ENCODE data around the gene PRSS8. TPM values are rescaled to one million over a fixed set of nuclear protein-coding genes. Genes with fewer than 3 reads are reported as not detected.

The PRSS8 gene
- total RNA-seq, 1 donor from 2014 or later = not detected

DNA sequence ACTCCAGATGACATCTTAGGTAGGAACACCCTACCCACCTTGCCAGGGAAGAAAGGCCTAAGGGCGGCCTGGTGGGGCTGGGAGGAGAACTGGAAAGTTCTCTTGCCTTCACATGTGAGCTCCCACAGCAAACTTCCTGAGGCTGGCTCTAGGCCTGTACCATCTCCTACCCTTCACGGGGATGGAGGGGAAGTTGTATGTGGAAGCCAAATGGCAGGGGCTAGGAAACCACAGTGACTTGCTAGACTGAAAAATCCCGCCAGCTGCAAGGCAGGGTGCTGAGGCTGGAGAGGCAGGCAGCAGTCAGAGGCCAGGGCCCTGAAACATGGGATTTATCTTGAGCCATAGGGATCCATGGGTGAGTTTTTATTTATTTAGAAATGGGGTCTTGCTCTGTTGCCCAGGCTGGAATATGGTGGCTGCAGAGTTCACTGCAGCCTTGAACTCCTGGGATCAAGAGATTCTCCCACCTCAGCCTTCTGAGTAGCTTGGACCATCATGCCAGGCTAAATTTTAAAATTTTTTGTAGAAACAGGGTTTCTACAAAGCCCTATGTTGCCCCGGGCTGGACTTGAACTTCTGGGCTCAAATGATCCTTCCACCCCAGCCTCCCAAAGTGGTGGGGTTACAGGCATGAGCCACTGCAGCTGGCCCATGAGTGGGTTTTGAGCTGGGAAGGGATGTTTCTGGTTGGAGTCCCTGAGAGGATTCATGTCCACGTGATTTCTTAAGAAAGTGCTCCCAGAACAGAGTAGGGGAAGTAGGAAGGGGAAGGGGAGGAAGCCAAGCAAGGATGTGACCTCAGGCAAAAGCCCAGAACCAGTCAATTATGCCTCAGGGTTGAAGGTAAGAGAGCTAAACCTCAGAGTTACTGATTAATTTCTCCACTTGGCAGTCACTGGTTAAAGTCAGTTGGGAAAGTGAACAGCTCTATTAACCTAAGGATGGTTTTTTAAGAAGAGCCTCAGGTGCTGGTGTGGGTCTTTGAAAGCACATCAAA lies 22.1 kb downstream of the PRSS8 start:
- intact Hi-C loops (cut with micrococcal nuclease) = no loop called here
- no peak overlapping the region for H3K4me3 Mint-ChIP-seq (ENCODE audit: low read depth)
- peaks cover 44% of the 10 kb centered on the region for H3K36me3 Mint-ChIP-seq (ENCODE audit: low read depth)
- no peaks in the 10 kb centered on the region for H3K9me3 Mint-ChIP-seq
- H3K27me3 Mint-ChIP-seq (ENCODE audit: low read depth) = no peaks in the 10 kb centered on the region
- peak overlapping the region; percentile 22 for H3K27ac Mint-ChIP-seq
- DNase-seq (ENCODE audit: low spot score) = no peak
- peaks cover 16% of the 10 kb centered on the region for H3K4me1 Mint-ChIP-seq (ENCODE audit: low read depth)

DNA sequence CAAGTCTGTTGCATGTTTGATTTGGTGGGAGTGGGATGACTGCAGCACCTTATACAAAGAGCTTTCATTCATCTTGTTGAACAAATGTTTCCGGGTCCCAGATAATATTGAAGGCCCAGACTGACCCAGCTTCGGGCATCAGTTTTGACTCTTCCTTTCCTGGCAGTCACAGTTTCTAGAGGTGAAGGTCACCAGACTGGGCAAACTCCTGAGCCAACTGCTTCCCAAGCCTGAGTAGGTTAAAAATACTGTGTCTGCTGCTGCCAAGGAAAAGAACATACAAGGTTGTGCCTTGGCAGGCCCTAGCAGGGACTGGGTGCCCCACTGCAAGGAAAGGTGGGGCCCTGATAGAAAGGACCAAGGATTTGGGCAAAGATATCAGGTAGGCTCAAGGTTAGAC lies 22.8 kb downstream of the PRSS8 start:
- H3K4me1 Mint-ChIP-seq (ENCODE audit: low read depth) = peaks cover 14% of the 10 kb centered on the region
- no peak for DNase-seq (ENCODE audit: low spot score)
- peak overlapping the region; percentile 22 for H3K27ac Mint-ChIP-seq
- H3K4me3 Mint-ChIP-seq (ENCODE audit: low read depth) = no peak overlapping the region
- intact Hi-C loops (cut with micrococcal nuclease) = no loop called here
- no peaks in the 10 kb centered on the region for H3K9me3 Mint-ChIP-seq
- H3K36me3 Mint-ChIP-seq (ENCODE audit: low read depth) = peaks cover 42% of the 10 kb centered on the region
- no peaks in the 10 kb centered on the region for H3K27me3 Mint-ChIP-seq (ENCODE audit: low read depth)

DNA sequence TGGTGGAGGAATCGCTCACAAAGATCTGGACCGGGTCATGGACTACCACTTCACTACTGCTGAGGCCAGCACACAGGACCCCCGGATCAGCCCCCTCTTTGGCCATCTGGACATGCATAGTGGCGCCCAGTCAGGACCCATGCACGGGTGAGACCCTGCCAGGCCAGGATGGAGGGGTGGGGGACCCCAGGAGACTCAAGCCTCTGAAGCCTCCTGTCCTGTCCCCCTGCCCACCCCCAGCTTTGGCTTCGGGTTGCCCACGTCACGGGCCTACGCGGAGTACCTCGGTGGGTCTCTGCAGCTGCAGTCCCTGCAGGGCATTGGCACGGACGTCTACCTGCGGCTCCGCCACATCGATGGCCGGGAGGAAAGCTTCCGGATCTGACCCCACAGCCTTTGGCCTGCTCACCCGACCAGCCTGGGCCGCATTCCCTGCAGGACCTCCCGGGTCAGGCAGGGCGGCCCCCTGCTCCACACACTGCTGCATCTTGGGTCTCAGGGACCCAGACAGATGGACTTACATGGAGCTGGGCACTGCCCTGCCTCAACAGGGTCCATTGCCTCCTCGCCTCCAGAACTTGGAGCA lies 23.6 kb downstream of the PRSS8 start:
- DNase-seq (ENCODE audit: low spot score) = no peak
- peaks cover 42% of the 10 kb centered on the region for H3K36me3 Mint-ChIP-seq (ENCODE audit: low read depth)
- no peak overlapping the region for H3K27ac Mint-ChIP-seq
- H3K9me3 Mint-ChIP-seq = no peaks in the 10 kb centered on the region
- intact Hi-C loops (cut with micrococcal nuclease) = no loop called here
- peaks cover 19% of the 10 kb centered on the region for H3K4me1 Mint-ChIP-seq (ENCODE audit: low read depth)
- no peaks in the 10 kb centered on the region for H3K27me3 Mint-ChIP-seq (ENCODE audit: low read depth)
- peak overlapping the region; percentile 13 for H3K4me3 Mint-ChIP-seq (ENCODE audit: low read depth)

DNA sequence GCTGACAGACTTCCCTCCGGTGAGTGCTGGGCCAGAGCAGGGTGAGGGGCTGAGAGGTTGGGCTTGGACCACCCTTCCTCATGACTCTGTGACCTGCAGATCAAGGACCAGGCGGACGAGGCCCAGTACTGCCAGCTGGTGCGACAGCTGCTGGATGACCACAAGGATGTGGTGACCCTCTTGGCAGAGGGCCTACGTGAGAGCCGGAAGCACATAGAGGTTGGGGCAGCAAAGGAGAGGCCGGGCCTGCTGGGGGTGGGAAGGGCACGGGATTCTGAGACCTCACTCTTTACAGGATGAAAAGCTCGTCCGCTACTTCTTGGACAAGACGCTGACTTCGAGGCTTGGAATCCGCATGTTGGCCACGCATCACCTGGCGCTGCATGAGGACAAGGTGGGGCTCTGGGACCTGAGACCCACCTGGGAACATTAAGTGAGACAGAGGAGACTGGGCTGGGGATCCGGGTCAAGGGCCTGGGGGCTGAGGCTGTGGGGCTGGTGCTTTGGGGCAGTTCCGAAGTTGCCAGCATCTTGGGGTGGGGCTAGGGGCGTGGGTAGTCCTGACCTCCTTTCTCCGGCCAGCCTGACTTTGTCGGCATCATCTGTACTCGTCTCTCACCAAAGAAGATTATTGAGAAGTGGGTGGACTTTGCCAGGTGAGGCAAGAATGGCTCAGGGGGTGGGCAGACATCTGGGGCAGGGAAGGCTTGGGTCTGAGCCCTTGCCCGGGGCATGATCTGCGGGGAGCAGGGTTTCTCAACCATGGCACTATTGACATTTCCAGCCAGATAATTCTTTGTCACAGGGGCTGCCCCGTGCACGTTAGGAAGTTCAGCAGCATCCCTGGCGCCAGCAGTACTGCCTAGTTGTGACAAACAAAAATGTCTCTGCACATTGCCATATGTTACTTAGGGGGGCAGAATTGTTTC lies 25.2 kb downstream of the PRSS8 start:
- no peak overlapping the region for H3K27ac Mint-ChIP-seq
- H3K4me3 Mint-ChIP-seq (ENCODE audit: low read depth) = peak overlapping the region; percentile 84
- DNase-seq (ENCODE audit: low spot score) = no peak
- peaks cover 23% of the 10 kb centered on the region for H3K4me1 Mint-ChIP-seq (ENCODE audit: low read depth)
- intact Hi-C loops (cut with micrococcal nuclease) = no loop called here
- peaks cover 38% of the 10 kb centered on the region for H3K36me3 Mint-ChIP-seq (ENCODE audit: low read depth)
- no peaks in the 10 kb centered on the region for H3K9me3 Mint-ChIP-seq
- H3K27me3 Mint-ChIP-seq (ENCODE audit: low read depth) = no peaks in the 10 kb centered on the region

DNA sequence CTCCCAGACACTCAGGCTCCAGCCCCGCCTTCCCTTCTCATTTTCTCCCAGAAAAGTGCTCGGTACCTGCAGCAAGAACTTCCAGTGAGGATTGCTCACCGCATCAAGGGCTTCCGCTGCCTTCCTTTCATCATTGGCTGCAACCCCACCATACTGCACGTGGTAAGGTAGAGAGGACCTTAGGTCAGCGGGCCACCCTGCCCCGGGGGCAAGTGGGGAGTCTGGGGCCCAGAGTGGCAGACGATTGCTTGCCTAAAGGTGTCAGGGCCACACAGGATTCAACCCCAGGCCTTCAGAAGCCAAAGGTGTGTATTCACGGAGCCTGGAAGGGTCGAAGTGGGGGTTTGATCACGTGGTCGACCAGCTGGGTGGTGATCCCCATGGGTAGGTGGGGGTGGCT lies 25.9 kb downstream of the PRSS8 start:
- Mint-ChIP-seq H3K4me1 (ENCODE audit: low read depth) (peaks cover 23% of the 10 kb centered on the region), H3K27ac (peak overlapping the region; percentile 80), H3K36me3 (ENCODE audit: low read depth) (peaks cover 38% of the 10 kb centered on the region), H3K4me3 (ENCODE audit: low read depth) (peak overlapping the region; percentile 84), H3K27me3 (ENCODE audit: low read depth) (no peaks in the 10 kb centered on the region), H3K9me3 (no peaks in the 10 kb centered on the region)
- DNase-seq (ENCODE audit: low spot score) = no peak
- intact Hi-C loops (cut with micrococcal nuclease) = loop anchor here (2.0 to 10.0 kb wide), 6 partner anchors 15 to 765 kb away; partner anchors contain the start of genes ARMC5, SRCAP, VKORC1 and ZNF267

DNA sequence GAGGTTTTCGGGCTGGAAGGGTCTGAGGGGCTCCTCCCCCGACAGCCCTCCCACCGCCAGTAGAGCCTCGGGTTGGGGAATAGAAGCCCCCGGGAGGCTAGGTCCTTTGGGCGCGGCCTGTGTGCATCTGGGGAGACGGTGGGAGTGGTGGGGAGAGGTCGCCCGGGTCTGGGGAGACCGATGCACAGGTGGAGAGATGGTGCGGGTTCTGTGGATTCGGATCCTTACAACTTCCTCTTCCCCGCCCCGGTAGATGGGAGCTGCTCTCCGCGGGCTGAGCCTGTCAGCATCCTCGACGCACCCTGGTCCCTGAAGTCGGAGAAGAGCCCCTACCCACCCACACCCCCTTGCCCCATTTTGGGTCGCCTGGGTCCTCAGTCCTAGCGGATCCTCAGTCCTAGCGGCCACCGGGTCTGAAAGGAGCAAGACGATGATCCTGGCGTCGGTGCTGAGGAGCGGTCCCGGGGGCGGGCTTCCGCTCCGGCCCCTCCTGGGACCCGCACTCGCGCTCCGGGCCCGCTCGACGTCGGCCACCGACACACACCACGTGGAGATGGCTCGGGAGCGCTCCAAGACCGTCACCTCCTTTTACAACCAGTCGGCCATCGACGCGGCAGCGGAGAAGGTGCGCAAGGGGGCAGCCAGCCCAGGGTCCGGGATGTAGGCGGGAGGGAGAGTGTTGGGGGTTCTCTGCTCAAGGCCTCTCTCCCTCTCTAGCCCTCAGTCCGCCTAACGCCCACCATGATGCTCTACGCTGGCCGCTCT lies 26.6 kb downstream of the PRSS8 start:
- Mint-ChIP-seq H3K9me3 (no peaks in the 10 kb centered on the region), H3K4me1 (ENCODE audit: low read depth) (peaks cover 21% of the 10 kb centered on the region), H3K27ac (no peak overlapping the region), H3K4me3 (ENCODE audit: low read depth) (peak overlapping the region; percentile 84), H3K27me3 (ENCODE audit: low read depth) (no peaks in the 10 kb centered on the region), H3K36me3 (ENCODE audit: low read depth) (peaks cover 38% of the 10 kb centered on the region)
- intact Hi-C loops (cut with micrococcal nuclease) = loop anchor here (2.0 to 10.0 kb wide), 6 partner anchors 14 to 766 kb away; partner anchors contain the start of genes ARMC5, SRCAP, VKORC1 and ZNF267
- DNase-seq (ENCODE audit: low spot score) = no peak

DNA sequence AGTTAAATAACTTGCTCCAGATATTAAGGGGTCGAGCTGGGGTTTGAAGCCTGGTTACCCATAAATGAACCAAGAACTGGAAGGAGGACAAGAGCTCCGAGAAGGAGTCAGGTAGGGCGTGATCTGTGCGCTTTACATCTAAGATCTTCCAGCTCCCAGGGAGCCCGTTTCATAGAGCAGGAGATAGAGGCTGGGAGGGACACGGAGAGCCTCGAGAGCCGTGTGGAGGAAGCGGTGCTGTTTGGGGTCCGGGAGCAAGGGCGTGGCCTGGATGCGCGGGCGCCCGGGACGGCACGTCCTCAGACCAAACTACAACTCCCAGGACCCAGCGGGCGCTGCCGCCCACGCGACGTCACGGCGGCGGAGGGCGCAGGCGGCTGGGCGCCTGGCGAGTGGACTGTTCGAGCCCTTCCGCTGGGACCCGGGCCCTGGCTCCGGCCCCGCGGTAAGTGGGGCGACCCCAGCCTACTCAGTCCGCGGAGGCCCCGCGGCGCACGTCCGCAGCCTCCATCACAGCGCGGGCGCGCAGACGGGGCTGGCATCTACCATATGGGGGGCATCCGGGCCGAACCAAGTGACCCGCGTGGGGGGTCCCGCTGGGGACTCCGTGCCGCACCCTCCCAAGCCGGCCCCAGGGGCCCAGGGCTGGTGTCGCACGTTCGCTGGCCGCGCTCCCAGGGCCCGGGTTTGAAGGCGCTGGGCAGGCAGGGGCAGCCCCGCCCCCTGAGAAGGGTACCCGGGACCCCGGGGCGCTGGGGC lies 27.3 kb downstream of the PRSS8 start, which contains the start of gene BCKDK:
Gene BCKDK (plus strand): TSS at position 352 of the 759 bp plus-strand sequence. CDS start 838 bp downstream, outside the sequence.
- peaks cover 38% of the 10 kb centered on the region for H3K36me3 Mint-ChIP-seq (ENCODE audit: low read depth)
- intact Hi-C loops (cut with micrococcal nuclease) = loop anchor here (2.0 to 10.0 kb wide), 6 partner anchors 13 to 767 kb away; partner anchors contain the start of genes ARMC5, SRCAP, VKORC1 and ZNF267
- peak within 1 kb of the TSS; percentile 91 for H3K27ac Mint-ChIP-seq
- DNase-seq (ENCODE audit: low spot score) = peak; percentile 65
- peaks cover 18% of the 10 kb centered on the region for H3K4me1 Mint-ChIP-seq (ENCODE audit: low read depth)
- H3K9me3 Mint-ChIP-seq = no peaks in the 10 kb centered on the region
- H3K27me3 Mint-ChIP-seq (ENCODE audit: low read depth) = no peaks in the 10 kb centered on the region
- H3K4me3 Mint-ChIP-seq (ENCODE audit: low read depth) = peak within 1 kb of the TSS; percentile 85

DNA sequence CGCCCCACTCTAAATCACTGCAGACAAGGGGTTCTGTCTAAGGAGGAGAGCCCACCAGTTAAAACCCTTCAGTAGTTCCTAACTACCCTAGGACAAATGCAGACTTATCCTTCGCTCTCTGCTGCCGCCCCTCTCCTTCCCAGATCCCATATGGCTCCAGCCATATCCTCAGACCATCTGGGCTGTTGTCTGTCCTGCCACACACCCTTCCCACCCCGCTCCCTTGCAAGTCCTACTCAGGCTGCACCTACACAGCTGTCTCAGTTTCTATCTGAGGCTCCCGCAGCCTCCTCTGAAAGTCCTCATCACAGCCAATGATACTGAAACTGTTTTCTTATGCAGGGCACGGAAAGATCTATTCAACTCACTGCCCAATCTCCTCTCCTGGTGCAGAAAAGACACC lies 28.1 kb downstream of the PRSS8 start:
- H3K27me3 Mint-ChIP-seq (ENCODE audit: low read depth) = no peaks in the 10 kb centered on the region
- peaks cover 34% of the 10 kb centered on the region for H3K36me3 Mint-ChIP-seq (ENCODE audit: low read depth)
- H3K4me1 Mint-ChIP-seq (ENCODE audit: low read depth) = peaks cover 18% of the 10 kb centered on the region
- peak overlapping the region; percentile 91 for H3K27ac Mint-ChIP-seq
- peak overlapping the region; percentile 85 for H3K4me3 Mint-ChIP-seq (ENCODE audit: low read depth)
- intact Hi-C loops (cut with micrococcal nuclease) = loop anchor here (5.0 to 10.0 kb wide), 4 partner anchors 35 to 767 kb away; partner anchors contain the start of genes ARMC5, SRCAP, ZNF267 and ZNF646
- no peak for DNase-seq (ENCODE audit: low spot score)
- H3K9me3 Mint-ChIP-seq = no peaks in the 10 kb centered on the region

DNA sequence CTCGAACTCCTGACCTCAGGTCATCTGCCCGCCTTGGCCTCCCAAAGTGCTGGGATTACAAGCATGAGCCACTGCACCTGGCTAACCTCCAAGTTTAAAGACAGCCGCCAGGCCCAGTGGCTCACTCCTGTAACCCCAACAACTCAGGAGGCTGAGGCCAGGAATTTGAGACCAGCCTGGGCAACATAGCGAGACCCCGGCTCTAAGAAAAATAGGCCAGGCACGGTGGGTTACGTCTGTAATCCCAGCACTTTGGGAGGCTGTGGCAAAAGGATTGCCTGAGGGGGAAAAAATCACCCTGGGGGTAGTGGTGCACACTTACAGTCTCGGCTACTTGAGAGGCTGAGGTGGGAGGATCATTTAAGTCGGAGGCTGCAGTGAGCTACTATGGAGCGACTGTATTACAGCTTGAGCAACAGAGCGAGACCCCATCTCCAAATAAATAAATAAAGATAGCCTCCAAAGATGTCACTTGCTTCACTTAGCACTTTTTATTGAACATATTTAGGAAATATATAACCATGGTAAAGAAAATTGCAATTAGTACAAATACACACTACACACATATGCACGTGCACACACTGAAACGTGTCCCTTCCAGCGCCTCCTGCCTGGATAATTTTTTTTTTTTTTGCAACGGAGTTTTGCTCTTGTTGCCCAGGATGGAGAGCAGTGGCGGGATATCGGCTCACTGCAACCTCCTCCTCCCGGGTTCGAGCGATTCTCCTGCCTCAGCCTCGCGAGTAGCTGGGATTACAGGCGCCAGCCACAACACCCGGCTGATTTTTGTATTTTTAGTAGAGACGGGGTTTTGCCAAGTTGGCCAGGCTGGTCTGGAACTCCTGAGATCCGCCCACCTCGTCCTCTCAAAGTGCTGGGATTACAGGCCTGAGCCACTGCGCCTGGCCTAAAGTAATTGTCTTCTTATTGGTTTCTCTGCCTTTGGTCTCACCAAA lies 28.7 kb downstream of the PRSS8 start:
- intact Hi-C loops (cut with micrococcal nuclease) = loop anchor here (5.0 to 10.0 kb wide), 4 partner anchors 34 to 768 kb away; partner anchors contain the start of genes ARMC5, SRCAP, ZNF267 and ZNF646
- Mint-ChIP-seq H3K36me3 (ENCODE audit: low read depth) (peaks cover 27% of the 10 kb centered on the region), H3K27ac (peak overlapping the region; percentile 91), H3K9me3 (no peaks in the 10 kb centered on the region), H3K4me1 (ENCODE audit: low read depth) (peaks cover 18% of the 10 kb centered on the region), H3K4me3 (ENCODE audit: low read depth) (peak overlapping the region; percentile 85), H3K27me3 (ENCODE audit: low read depth) (no peaks in the 10 kb centered on the region)
- no peak for DNase-seq (ENCODE audit: low spot score)

DNA sequence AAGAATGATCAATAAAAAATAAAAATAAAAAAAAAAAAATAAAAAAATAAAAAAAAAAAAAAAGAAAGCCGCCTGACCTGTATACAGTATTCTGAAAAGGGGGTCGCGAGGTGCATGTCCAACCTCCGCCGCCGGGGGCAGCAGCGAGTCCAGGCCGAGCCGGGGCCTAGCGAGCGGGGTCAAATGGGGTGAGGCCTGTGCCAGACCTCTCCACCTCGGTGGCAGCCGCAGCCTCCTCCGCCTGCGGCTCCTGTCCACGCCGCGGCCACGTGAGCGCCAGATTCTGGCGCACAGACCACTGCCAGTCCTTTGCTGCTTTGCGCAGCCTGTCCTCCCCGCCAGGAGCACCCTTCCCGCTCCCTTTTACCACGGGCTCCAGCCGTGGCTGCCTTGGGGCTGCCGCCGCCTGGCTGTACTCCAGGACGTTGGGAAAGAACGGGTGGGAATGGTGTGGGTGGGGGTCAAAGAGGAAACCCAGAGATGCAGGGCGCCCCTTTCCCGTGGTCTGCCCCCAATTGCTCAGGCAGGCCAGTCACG lies 29.8 kb downstream of the PRSS8 start:
- intact Hi-C loops (cut with micrococcal nuclease) = loop anchor here (5.0 to 10.0 kb wide), 4 partner anchors 33 to 769 kb away; partner anchors contain the start of genes ARMC5, SRCAP, ZNF267 and ZNF646
- no peaks in the 10 kb centered on the region for H3K27me3 Mint-ChIP-seq (ENCODE audit: low read depth)
- H3K27ac Mint-ChIP-seq = peak overlapping the region; percentile 66
- peaks cover 17% of the 10 kb centered on the region for H3K36me3 Mint-ChIP-seq (ENCODE audit: low read depth)
- DNase-seq (ENCODE audit: low spot score) = peak; percentile 72
- peaks cover 18% of the 10 kb centered on the region for H3K4me1 Mint-ChIP-seq (ENCODE audit: low read depth)
- no peak overlapping the region for H3K4me3 Mint-ChIP-seq (ENCODE audit: low read depth)
- H3K9me3 Mint-ChIP-seq = no peaks in the 10 kb centered on the region

All from activated T-helper 2 cell treated with anti-CD3 and anti-CD28 coated beads, Interferon-gamma antibody, Interleukin-2, Interleukin-4, amounts not matched to agents 10 μg/mL and 5 μg/mL and 100 μg/mL, durations not matched to agents 14 hours and 24 hours and 36 hours (primary cell).